Activated B cell treated with CpG ODN at 0.5 μM for 24 hours (primary cell): ENCODE results near the gene SLAMF1. TPM values are rescaled to one million over a fixed set of nuclear protein-coding genes. Genes with fewer than 3 reads are reported as not detected.
"Not testable (repeated sequence)": the region's sequence is repeated elsewhere in the genome, so short reads cannot be mapped to it uniquely, and the experiment has no call there.

ENCODE experiments used
- ATAC-seq: fragments of 200-7000 bp; cut with Tn5 transposase; one replicate; pipeline ENCODE4 v1.10.0; 2021; ENCODE audit warnings: low read depth, mild to moderate bottlenecking, moderate library complexity
- CTCF ChIA-PET: fragments of 350-600 bp; sonication (Branson Sonifier 250); formaldehyde crosslinking; loops from one replicate; lab custom pipeline; 2021; ENCODE audit warnings: antibody characterized with exemption; lab: Charles Lee
- POLR2A ChIA-PET: fragments of 350-600 bp; sonication (Branson Sonifier 250); formaldehyde crosslinking; loops from one replicate; lab custom pipeline; 2021; ENCODE audit warnings: antibody characterized with exemption; lab: Charles Lee
- DNase-seq: peaks from one replicate; pipeline ENCODE4 v3.0.0; 2022
- H3K27ac Mint-ChIP-seq: one replicate; pipeline ENCODE4 v1.8.0; 2020; ENCODE audit warnings: mixed read lengths
- H3K27me3 Mint-ChIP-seq: one replicate; pipeline ENCODE4 v1.8.0; 2021; ENCODE audit warnings: mixed read lengths
- H3K36me3 Mint-ChIP-seq: one replicate; pipeline ENCODE4 v1.8.0; 2021; ENCODE audit warnings: low read depth, mixed read lengths
- H3K4me1 Mint-ChIP-seq: one replicate; pipeline ENCODE4 v1.8.0; 2021; ENCODE audit warnings: mixed read lengths
- H3K4me3 Mint-ChIP-seq: one replicate; pipeline ENCODE4 v1.8.0; 2020; ENCODE audit warnings: mild to moderate bottlenecking, mixed read lengths
- H3K9me3 Mint-ChIP-seq: one replicate; pipeline ENCODE4 v1.8.0; 2020; ENCODE audit warnings: mixed read lengths
- intact Hi-C: fragments of 100-400 bp; cut with micrococcal nuclease; formaldehyde crosslinking; loops from one replicate; pipeline ENCODE4 v1.15.1; 2024
- total RNA-seq: library from RNA; stranded (reverse); gene quantifications from 2 replicates; pipeline ENCODE4 v1.2.3, GENCODE V29; 2022
- TF ChIP-seq, protein P1 (sequence below): fragments of 200-600 bp; IDR thresholded peaks from one replicate; pipeline ENCODE4 v1.8.0; 2022; ENCODE audit warnings: antibody characterized with exemption, mild to moderate bottlenecking

SLAMF1 gene
- total RNA-seq, 1 donor from 2014 or later = 91.7 TPM

DNA sequence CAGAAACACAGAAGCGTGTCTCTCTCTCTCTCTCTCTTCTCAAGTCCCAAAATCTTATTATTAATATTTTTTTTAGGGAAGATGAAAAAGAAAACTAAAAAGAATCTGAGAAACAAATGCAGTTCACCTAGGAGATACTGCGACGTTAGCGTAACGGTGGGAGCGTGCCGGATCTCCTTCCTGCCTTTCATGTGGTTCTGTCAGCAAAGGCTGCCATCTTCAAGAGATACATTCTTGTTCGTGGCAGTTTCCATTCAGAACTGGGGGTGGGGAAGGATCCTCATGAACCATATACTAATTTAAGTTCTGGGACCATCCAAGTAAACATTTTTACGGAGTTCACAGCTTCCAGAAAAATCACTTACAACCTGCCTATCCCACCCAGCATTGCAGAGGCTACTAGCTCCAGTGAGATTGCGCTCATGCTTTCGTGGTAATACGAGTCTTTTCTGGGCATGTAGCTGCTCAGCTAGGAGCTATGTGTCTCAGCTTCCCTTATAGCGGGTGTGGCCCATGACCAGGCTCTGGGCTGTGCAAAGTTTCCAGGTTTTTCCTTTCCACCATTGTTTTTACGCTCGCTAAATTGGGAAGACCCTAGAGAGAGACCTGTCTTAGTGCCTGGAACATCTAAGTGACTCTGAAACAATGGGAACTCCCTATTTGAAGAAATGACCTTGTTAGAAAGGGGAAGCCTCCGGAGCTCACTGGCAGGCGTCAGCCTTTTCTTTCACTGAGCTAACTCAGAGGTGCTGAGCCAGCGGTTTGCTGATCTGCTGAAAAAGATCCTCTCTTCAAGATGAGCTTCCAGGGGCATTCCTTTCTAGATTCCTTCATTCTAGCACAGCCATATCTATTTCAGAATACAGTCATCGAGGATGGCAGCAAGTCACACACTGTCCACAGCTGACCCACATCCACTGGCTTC lies 17.3 kb downstream of the SLAMF1 start:
- peak; percentile 33 for ATAC-seq
- Mint-ChIP-seq H3K36me3 (peaks cover 84% of the 10 kb centered on the region), H3K4me3 (peak overlapping the region; percentile 41), H3K27me3 (no peaks in the 10 kb centered on the region), H3K4me1 (peaks cover 96% of the 10 kb centered on the region), H3K9me3 (no peaks in the 10 kb centered on the region), H3K27ac (peak overlapping the region; percentile 74)
- ChIA-PET POLR2A (interaction anchor here (0.6 to 2.4 kb wide), 8 partner anchors 10 to 475 kb away, joined by 3 to 17 read pairs (median 4); partner anchors contain the start of gene SLAMF1), CTCF (interaction anchor here (1.0 to 1.9 kb wide), 6 partner anchors 10 to 52 kb away, joined by 4 to 8 read pairs (median 4); no protein-coding TSS in a partner anchor)
- TF ChIP-seq, protein P1, sequence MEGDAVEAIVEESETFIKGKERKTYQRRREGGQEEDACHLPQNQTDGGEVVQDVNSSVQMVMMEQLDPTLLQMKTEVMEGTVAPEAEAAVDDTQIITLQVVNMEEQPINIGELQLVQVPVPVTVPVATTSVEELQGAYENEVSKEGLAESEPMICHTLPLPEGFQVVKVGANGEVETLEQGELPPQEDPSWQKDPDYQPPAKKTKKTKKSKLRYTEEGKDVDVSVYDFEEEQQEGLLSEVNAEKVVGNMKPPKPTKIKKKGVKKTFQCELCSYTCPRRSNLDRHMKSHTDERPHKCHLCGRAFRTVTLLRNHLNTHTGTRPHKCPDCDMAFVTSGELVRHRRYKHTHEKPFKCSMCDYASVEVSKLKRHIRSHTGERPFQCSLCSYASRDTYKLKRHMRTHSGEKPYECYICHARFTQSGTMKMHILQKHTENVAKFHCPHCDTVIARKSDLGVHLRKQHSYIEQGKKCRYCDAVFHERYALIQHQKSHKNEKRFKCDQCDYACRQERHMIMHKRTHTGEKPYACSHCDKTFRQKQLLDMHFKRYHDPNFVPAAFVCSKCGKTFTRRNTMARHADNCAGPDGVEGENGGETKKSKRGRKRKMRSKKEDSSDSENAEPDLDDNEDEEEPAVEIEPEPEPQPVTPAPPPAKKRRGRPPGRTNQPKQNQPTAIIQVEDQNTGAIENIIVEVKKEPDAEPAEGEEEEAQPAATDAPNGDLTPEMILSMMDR = no peak
- DNase-seq = no peak
- intact Hi-C loops = loop anchor here (10.0 kb wide), 1 partner anchor 1615 kb away; no protein-coding TSS in a partner anchor

- Mint-ChIP-seq H3K9me3 (no peaks in the 10 kb centered on the region), H3K36me3 (peaks cover 84% of the 10 kb centered on the region), H3K4me3 (peak overlapping the region; percentile 9), H3K27me3 (no peaks in the 10 kb centered on the region), H3K4me1 (peaks cover 96% of the 10 kb centered on the region), H3K27ac (peak overlapping the region; percentile 21)
- TF ChIP-seq, protein P1 = no peak
- ATAC-seq = no peak
- POLR2A ChIA-PET = interaction anchor here (0.6 to 2.4 kb wide), 5 partner anchors 11 to 476 kb away, joined by 3 to 17 read pairs (median 5); partner anchors contain the start of gene SLAMF1
- CTCF ChIA-PET = interaction anchor here (1.1 to 1.9 kb wide), 5 partner anchors 10 to 47 kb away, joined by 3 to 8 read pairs (median 4); no protein-coding TSS in a partner anchor
- DNase-seq = no peak
- intact Hi-C loops = loop anchor here (10.0 kb wide), 1 partner anchor 1614 kb away; no protein-coding TSS in a partner anchor
Measured at GRCh38 chr1:160628799-160629263, 18.0 kb downstream of the SLAMF1 start.

GRCh38 chr1:160627677-160628289 lies 19.1 kb downstream of the SLAMF1 start:
- intact Hi-C loops = loop anchor here (1.0 to 10.0 kb wide), 3 partner anchors 11 to 1613 kb away; partner anchors contain the start of gene SLAMF1
- ATAC-seq, H3K9me3 Mint-ChIP-seq, DNase-seq, H3K27me3 Mint-ChIP-seq: not testable (repeated sequence)
- Mint-ChIP-seq H3K4me1 (peaks cover 96% of the 10 kb centered on the region), H3K36me3 (peaks cover 84% of the 10 kb centered on the region), H3K27ac (peak overlapping the region; percentile 83), H3K4me3 (peak overlapping the region; percentile 50)
- ChIA-PET CTCF (interaction anchor here (1.0 to 2.1 kb wide), 3 partner anchors 13 to 47 kb away, joined by 3 to 11 read pairs (median 3); partner anchors contain the start of gene SLAMF1), POLR2A (interaction anchor here (0.6 to 10.1 kb wide), 8 partner anchors 8 to 161 kb away, joined by 3 to 60 read pairs (median 4); partner anchors contain the start of gene SLAMF1)

DNA sequence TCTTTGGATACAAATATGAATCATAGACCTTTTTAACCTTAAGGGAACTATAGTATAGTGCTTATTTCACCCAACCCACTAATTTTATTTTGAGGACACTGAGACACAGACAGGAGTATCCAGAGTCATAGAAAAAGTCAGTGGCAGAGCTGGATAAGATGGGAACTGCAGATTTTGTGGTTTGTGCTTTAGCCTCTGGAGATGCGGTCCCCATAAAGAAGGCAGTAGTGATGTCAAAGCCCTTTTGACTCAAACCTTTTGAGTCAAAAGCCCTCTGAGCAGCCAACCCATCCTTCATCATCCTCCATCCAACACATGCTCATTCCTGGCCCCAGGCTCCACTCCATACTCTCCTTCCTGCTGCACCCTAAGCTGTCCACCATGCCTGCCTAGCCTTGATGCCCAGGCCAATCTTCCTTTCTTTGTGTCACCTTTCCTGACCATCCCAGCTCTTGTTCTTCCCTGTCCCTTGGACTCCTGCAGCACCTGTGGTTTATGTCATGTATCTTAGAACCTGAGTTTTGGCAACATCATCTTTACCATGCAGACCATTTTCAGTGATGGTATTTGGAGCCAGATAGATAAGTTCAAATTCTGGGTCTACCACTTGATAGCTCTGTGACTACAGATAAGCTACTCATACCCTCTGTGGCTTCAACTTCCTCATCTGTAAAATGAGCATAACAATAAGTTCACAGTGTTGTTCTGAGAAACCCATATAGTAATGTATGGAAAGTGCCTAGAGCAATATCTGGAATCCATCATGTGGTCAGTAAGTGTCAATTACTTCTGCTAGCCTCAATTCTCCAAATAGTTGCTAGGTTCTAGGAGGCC lies 20.1 kb downstream of the SLAMF1 start:
- intact Hi-C loops = loop anchor here (1.0 to 10.0 kb wide), 3 partner anchors 12 to 1612 kb away; partner anchors contain the start of gene SLAMF1

More for the DNA sequence above, 20.1 kb downstream of the SLAMF1 start:
- H3K4me1 Mint-ChIP-seq = peaks cover 99% of the 10 kb centered on the region
- peaks cover 88% of the 10 kb centered on the region for H3K36me3 Mint-ChIP-seq
- TF ChIP-seq, protein P1 = no peak
- H3K27me3 Mint-ChIP-seq = no peaks in the 10 kb centered on the region
- CTCF ChIA-PET = interaction anchor here (0.8 to 2.1 kb wide), 5 partner anchors 8 to 76 kb away, joined by 3 to 11 read pairs (median 3); no protein-coding TSS in a partner anchor
- peak overlapping the region; percentile 83 for H3K27ac Mint-ChIP-seq
- H3K4me3 Mint-ChIP-seq = peak overlapping the region; percentile 76
- POLR2A ChIA-PET = interaction anchor here (0.5 to 10.1 kb wide), 9 partner anchors 9 to 160 kb away, joined by 3 to 60 read pairs (median 4); partner anchors contain the start of gene SLAMF1
- DNase-seq = no peak
- no peaks in the 10 kb centered on the region for H3K9me3 Mint-ChIP-seq
- ATAC-seq = no peak
